OCI-LY1 (cell line): ENCODE measurements around the gene ERBB4.
"Not testable (repeated sequence)": the region's sequence is repeated elsewhere in the genome, so short reads cannot be mapped to it uniquely, and the experiment has no call there.

Source experiments
- EZH2 ChIP-seq: fragments of 200-600 bp; sonication (generic), shearing (Covaris generic); IDR thresholded peaks from 2 replicates; pipeline ENCODE4 v1.8.0; 2017; ENCODE audit warnings: borderline replicate concordance, mixed run types, mild to moderate bottlenecking, antibody characterized with exemption, low read length, moderate library complexity, mixed read lengths
- TF ChIP-seq, protein P1 (sequence below): fragments of 200-600 bp; sonication (generic), shearing (Covaris generic); IDR thresholded peaks from 2 replicates; pipeline ENCODE4 v1.5.1; 2017; ENCODE audit warnings: mild to moderate bottlenecking, antibody characterized with exemption, low read length, moderate library complexity, mixed read lengths

DNA sequence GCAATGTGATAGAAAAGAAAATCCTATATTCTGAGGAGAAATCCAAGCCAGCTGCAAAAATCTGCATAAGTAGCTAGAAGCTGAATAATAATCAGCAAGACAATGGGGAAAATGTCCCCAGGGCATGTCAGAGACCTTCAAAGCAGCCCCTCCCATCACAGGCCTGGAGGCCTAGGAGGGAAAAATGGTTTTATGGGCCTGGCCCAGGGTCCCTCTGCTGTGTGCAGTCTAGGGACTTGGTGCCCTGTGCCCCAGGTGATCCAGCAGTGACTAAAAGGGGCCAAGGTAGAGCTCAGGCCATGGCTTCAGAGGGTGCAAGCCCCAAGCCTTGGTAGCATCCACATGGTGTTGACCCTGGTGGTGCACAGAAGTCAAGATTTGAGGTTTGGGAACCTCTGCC is 432.1 kb downstream of the ERBB4 start:
- TF ChIP-seq, protein P1, sequence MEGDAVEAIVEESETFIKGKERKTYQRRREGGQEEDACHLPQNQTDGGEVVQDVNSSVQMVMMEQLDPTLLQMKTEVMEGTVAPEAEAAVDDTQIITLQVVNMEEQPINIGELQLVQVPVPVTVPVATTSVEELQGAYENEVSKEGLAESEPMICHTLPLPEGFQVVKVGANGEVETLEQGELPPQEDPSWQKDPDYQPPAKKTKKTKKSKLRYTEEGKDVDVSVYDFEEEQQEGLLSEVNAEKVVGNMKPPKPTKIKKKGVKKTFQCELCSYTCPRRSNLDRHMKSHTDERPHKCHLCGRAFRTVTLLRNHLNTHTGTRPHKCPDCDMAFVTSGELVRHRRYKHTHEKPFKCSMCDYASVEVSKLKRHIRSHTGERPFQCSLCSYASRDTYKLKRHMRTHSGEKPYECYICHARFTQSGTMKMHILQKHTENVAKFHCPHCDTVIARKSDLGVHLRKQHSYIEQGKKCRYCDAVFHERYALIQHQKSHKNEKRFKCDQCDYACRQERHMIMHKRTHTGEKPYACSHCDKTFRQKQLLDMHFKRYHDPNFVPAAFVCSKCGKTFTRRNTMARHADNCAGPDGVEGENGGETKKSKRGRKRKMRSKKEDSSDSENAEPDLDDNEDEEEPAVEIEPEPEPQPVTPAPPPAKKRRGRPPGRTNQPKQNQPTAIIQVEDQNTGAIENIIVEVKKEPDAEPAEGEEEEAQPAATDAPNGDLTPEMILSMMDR = not testable (repeated sequence)
- TF ChIP-seq EZH2 = not testable (repeated sequence)
